Measurements from ENCODE around the gene WWC2.

The WWC2 gene

DNA sequence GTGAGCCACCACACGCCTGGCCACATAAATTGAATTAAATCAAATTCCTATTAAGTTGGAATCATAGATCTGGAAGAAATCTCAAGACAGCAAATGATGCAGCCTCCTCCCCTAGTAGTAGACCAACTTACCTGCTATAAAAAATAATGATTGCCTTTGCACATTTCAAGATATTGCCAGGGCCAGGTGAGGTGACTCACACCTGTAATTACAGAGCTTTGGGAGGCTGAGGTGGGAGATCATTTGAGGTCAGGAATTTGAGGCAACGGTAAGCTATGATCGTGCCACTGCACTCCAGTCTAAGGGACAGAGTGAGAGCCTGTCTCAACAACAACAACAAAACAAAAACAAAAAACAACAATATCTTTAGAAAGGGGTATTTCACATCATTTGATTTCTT lies 17.0 kb upstream of the WWC2 start:
- no peaks in the 10 kb centered on the region for H3K79me2 ChIP-seq (ENCODE audit: insufficient read depth, low read length)
- H3K27ac ChIP-seq (ENCODE audit: low read depth, low read length): no peak overlapping the region
- no peaks in the 10 kb centered on the region for H3K9me2 ChIP-seq (replicated peaks; ENCODE audit: insufficient read depth, low read length)
- H3K9ac ChIP-seq (ENCODE audit: low read length): no peak overlapping the region
- H3F3A ChIP-seq (ENCODE audit: insufficient read depth): no peaks in the 10 kb centered on the region
- TF ChIP-seq EZH2phosphoT487 (conservative IDR thresholded peaks at IDR 0.05; ENCODE audit: low read length): no peak
- TF ChIP-seq, protein P1, sequence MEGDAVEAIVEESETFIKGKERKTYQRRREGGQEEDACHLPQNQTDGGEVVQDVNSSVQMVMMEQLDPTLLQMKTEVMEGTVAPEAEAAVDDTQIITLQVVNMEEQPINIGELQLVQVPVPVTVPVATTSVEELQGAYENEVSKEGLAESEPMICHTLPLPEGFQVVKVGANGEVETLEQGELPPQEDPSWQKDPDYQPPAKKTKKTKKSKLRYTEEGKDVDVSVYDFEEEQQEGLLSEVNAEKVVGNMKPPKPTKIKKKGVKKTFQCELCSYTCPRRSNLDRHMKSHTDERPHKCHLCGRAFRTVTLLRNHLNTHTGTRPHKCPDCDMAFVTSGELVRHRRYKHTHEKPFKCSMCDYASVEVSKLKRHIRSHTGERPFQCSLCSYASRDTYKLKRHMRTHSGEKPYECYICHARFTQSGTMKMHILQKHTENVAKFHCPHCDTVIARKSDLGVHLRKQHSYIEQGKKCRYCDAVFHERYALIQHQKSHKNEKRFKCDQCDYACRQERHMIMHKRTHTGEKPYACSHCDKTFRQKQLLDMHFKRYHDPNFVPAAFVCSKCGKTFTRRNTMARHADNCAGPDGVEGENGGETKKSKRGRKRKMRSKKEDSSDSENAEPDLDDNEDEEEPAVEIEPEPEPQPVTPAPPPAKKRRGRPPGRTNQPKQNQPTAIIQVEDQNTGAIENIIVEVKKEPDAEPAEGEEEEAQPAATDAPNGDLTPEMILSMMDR (IDR thresholded peaks at IDR 0.05; ENCODE audit: insufficient read depth, low read length, poor library complexity, severe bottlenecking): no peak
- H3K36me3 ChIP-seq (ENCODE audit: low read length): no peaks in the 10 kb centered on the region
- H4K20me1 ChIP-seq (ENCODE audit: low read depth, low read length): no peaks in the 10 kb centered on the region
- H3K27me3 ChIP-seq (ENCODE audit: low read length): no peaks in the 10 kb centered on the region
- H3K9me3 ChIP-seq (ENCODE audit: insufficient read depth, low read length): no peaks in the 10 kb centered on the region
- H2AFZ ChIP-seq (ENCODE audit: low read depth, low read length, severe bottlenecking): no peak overlapping the region
- H3K4me2 ChIP-seq (ENCODE audit: low read depth, low read length, poor library complexity, severe bottlenecking): no peak overlapping the region
- no peak overlapping the region for H3K4me3 ChIP-seq (ENCODE audit: insufficient read depth, low read length, poor library complexity, severe bottlenecking)

DNA sequence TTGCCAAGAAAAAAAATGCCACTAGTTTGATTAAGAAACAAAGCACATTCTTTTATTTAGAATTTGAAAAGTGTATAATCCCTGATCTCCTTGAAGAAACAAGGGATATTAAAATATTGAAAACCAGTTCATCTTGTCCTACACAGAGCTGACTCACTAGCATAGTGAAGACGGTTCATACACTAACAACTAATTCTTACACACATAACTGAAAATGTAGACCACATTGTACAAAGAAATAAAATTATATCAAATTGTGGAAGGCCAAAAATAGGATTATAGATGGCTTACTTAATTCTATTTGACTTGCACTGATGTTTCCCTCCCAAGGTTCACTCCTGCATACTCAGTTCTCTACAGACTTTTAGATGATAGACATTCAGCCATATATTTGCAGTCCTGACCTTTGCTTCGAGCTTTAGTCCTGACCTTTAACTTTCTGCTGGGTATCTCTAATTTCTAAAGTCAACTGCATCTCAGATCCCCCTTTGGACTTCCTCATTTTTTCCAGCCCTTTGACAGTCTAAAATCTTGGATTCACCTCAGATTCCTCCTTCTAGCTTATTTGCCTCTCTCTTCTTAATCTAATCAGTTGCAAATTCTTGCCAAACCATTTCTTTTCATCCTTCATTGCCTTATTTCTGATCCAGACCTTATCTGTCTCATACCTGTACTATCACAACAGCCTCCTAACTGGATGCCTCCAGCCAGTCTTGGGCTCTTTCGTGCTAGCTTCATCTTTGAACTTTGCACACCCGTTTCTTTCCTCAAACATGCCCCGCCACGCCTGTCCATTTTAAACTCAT lies 4.5 kb upstream of the WWC2 start:
- Histone ChIP-seq H2AFZ (ENCODE audit: low read depth, low read length, severe bottlenecking) (no peak overlapping the region), H3K79me2 (ENCODE audit: insufficient read depth, low read length) (no peaks in the 10 kb centered on the region), H3K9me2 (replicated peaks; ENCODE audit: insufficient read depth, low read length) (no peaks in the 10 kb centered on the region), H3F3A (ENCODE audit: insufficient read depth) (no peaks in the 10 kb centered on the region), H3K9ac (ENCODE audit: low read length) (no peak overlapping the region), H3K36me3 (ENCODE audit: low read length) (no peaks in the 10 kb centered on the region), H4K20me1 (ENCODE audit: low read depth, low read length) (no peaks in the 10 kb centered on the region), H3K27me3 (ENCODE audit: low read length) (no peaks in the 10 kb centered on the region), H3K9me3 (ENCODE audit: insufficient read depth, low read length) (no peaks in the 10 kb centered on the region), H3K27ac (ENCODE audit: low read depth, low read length) (no peak overlapping the region), H3K4me2 (ENCODE audit: low read depth, low read length, poor library complexity, severe bottlenecking) (no peak overlapping the region), H3K4me3 (ENCODE audit: insufficient read depth, low read length, poor library complexity, severe bottlenecking) (no peak overlapping the region)
- TF ChIP-seq, protein P1 (IDR thresholded peaks at IDR 0.05; ENCODE audit: insufficient read depth, low read length, poor library complexity, severe bottlenecking): no peak
- no peak for TF ChIP-seq EZH2phosphoT487 (conservative IDR thresholded peaks at IDR 0.05; ENCODE audit: low read length)

DNA sequence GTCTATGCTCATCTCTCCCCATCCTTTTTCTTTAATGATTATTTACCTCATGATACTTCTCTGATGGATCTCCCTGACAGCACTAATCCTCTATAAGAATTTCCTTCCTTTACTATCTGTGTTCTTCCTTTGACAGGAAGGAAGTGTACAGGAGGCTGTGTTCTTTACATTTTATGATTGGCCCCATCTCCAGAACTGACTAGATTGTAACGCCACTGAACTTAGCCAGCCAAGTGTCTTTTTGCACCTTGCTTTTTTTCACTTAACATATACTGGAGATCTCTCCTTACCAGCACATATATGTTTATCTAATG lies 3.9 kb upstream of the WWC2 start:
- no peaks in the 10 kb centered on the region for H3K27me3 ChIP-seq (ENCODE audit: low read length)
- no peaks in the 10 kb centered on the region for H3F3A ChIP-seq (ENCODE audit: insufficient read depth)
- H3K79me2 ChIP-seq (ENCODE audit: insufficient read depth, low read length): no peaks in the 10 kb centered on the region
- H4K20me1 ChIP-seq (ENCODE audit: low read depth, low read length): no peaks in the 10 kb centered on the region
- no peak overlapping the region for H3K4me3 ChIP-seq (ENCODE audit: insufficient read depth, low read length, poor library complexity, severe bottlenecking)
- no peak overlapping the region for H3K4me2 ChIP-seq (ENCODE audit: low read depth, low read length, poor library complexity, severe bottlenecking)
- no peak overlapping the region for H3K9ac ChIP-seq (ENCODE audit: low read length)
- H3K9me2 ChIP-seq (replicated peaks; ENCODE audit: insufficient read depth, low read length): no peaks in the 10 kb centered on the region
- H2AFZ ChIP-seq (ENCODE audit: low read depth, low read length, severe bottlenecking): no peak overlapping the region
- TF ChIP-seq, protein P1 (IDR thresholded peaks at IDR 0.05; ENCODE audit: insufficient read depth, low read length, poor library complexity, severe bottlenecking): no peak
- no peak for TF ChIP-seq EZH2phosphoT487 (conservative IDR thresholded peaks at IDR 0.05; ENCODE audit: low read length)
- H3K36me3 ChIP-seq (ENCODE audit: low read length): no peaks in the 10 kb centered on the region
- no peak overlapping the region for H3K27ac ChIP-seq (ENCODE audit: low read depth, low read length)
- H3K9me3 ChIP-seq (ENCODE audit: insufficient read depth, low read length): no peaks in the 10 kb centered on the region
